H1 (cell line): ENCODE data around the gene CCDC80. TPM values are rescaled to one million over a fixed set of nuclear protein-coding genes. Genes with fewer than 3 reads are reported as not detected.

ENCODE experiments used
- CTCF ChIP-seq, 3 experiments: IDR thresholded peaks; 1 replicate in 2 of 3; 2 replicates in 1 of 3; pipeline versions ENCODE4 v1.5.1 to v1.6.1; 2011; ENCODE audit warnings: low read length in 3 of 3, mild to moderate bottlenecking in 3 of 3, inconsistent platforms in 2 of 3, low read depth in 1 of 3, moderate library complexity in 1 of 3; ENCODE audit not compliant: insufficient read depth in 1 of 3; ENCODE audit errors: control extremely low read depth in 1 of 3
- EGR1 ChIP-seq: IDR thresholded peaks from 2 replicates; pipeline ENCODE4 v1.6.1; 2011; ENCODE audit warnings: low read depth, low read length, borderline replicate concordance
- POU5F1 ChIP-seq: IDR thresholded peaks from 2 replicates; pipeline ENCODE4 v1.6.1; 2011; ENCODE audit warnings: low read depth, mild to moderate bottlenecking, low read length, moderate library complexity
- polyA plus RNA-seq, 7 experiments: library from polyadenylated mRNA; depleted of rRNA in 3 of 7; stranded (reverse) in 5 of 7; unstranded in 2 of 7; fragments of >200 nt in 5 of 7; fragments of 200-250 nt in 2 of 7; gene quantifications; 1 replicate in 5 of 7; 2 replicates in 1 of 7; 4 replicates in 1 of 7; pipeline versions ENCODE4 v1.2.1 to v1.2.3, GENCODE V29; 2011 to 2013; ENCODE audit warnings: missing spikeins in 2 of 7, mixed read lengths in 2 of 7
- total RNA-seq: library from RNA; stranded (reverse); fragmentation: NEBNext Ultra II Directional; extraction: Animal tissue kit (Norgen Biotek cat#: 25700); gene quantifications from 2 replicates; pipeline ENCODE4 v1.2.1, GENCODE V29; 2021
- TF ChIP-seq, protein P1 (sequence below): IDR thresholded peaks from 2 replicates; pipeline ENCODE4 v1.6.1; 2011; ENCODE audit warnings: low read length, improper control_type of control experiment

Gene CCDC80
- total and polyA plus RNA-seq, 2 of the 8 experiments (the other 6 are each of a cell fraction or from before 2014, with no cell fraction given): 1.1 to 12.9 TPM

GRCh38 chr3:112560721-112561483, 80.0 kb downstream of the CCDC80 start (continued):
- TF ChIP-seq POU5F1 (no peak), CTCF (IDR thresholded peaks at IDR 0.05; ENCODE audit: control extremely low read depth in 1 of 3, insufficient read depth in 1 of 3, low read depth in 1 of 3, low read length in 3 of 3) (no peak), EGR1 (no peak)
- TF ChIP-seq, protein P1, sequence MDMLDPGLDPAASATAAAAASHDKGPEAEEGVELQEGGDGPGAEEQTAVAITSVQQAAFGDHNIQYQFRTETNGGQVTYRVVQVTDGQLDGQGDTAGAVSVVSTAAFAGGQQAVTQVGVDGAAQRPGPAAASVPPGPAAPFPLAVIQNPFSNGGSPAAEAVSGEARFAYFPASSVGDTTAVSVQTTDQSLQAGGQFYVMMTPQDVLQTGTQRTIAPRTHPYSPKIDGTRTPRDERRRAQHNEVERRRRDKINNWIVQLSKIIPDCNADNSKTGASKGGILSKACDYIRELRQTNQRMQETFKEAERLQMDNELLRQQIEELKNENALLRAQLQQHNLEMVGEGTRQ: no peak
